GM12878 (cell line): ENCODE results near the gene GALR1. TPM values are rescaled to one million over a fixed set of nuclear protein-coding genes. Genes with fewer than 3 reads are reported as not detected.

Experiments
- CBX3 ChIP-seq: fragments of 200-600 bp; sonication (generic); IDR thresholded peaks from 2 replicates; pipeline ENCODE4 v1.6.1; 2016; ENCODE audit warnings: low read depth, borderline replicate concordance
- MTA3 ChIP-seq: IDR thresholded peaks from 2 replicates; pipeline ENCODE4 v1.6.1; 2012; ENCODE audit warnings: low read length, inconsistent platforms, borderline replicate concordance
- NFYA ChIP-seq: IDR thresholded peaks from 2 replicates; pipeline ENCODE4 v1.6.1; 2011; ENCODE audit warnings: low read depth, mild to moderate bottlenecking, low read length, improper control_type of control experiment, borderline replicate concordance
- NR2C2 ChIP-seq: IDR thresholded peaks from 2 replicates; pipeline ENCODE4 v1.6.1; 2011; ENCODE audit warnings: borderline replicate concordance, low read depth; ENCODE audit not compliant: control insufficient read depth, insufficient read length
- PAX8 ChIP-seq: fragments of 450-650 bp; IDR thresholded peaks from 2 replicates; pipeline ENCODE4 v1.6.1; 2017; ENCODE audit warnings: mild to moderate bottlenecking, moderate library complexity
- PML ChIP-seq: IDR thresholded peaks from 2 replicates; pipeline ENCODE4 v1.6.1; 2012; ENCODE audit warnings: low read length, inconsistent platforms
- PRDM15 ChIP-seq: fragments of 450-650 bp; formaldehyde crosslinking; IDR thresholded peaks from 2 replicates; pipeline ENCODE4 v1.4.0; 2020; ENCODE audit warnings: mild to moderate bottlenecking, moderate library complexity
- SKIL ChIP-seq: fragments of 450-650 bp; IDR thresholded peaks from 2 replicates; pipeline ENCODE4 v1.6.1; 2017; ENCODE audit warnings: mild to moderate bottlenecking, low read depth, inconsistent platforms; ENCODE audit not compliant: poor library complexity, severe bottlenecking
- USF1 ChIP-seq: IDR thresholded peaks from 2 replicates; pipeline ENCODE4 v1.6.1; 2011; ENCODE audit warnings: borderline replicate concordance, low read depth, mild to moderate bottlenecking, moderate library complexity, mixed read lengths, low read length; ENCODE audit not compliant: insufficient read depth; ENCODE audit errors: extremely low read length
- YY1 ChIP-seq: IDR thresholded peaks from 2 replicates; pipeline ENCODE4 v1.6.1; 2011; ENCODE audit warnings: low read depth, mild to moderate bottlenecking, low read length
- ZBED1 ChIP-seq: IDR thresholded peaks from 2 replicates; pipeline ENCODE4 v1.6.1; 2016; ENCODE audit warnings: borderline replicate concordance
- polyA plus RNA-seq, 11 experiments: library from polyadenylated mRNA; depleted of rRNA in 4 of 11; unstranded in 6 of 11; stranded (reverse) in 5 of 11; fragments of >200 nt; fragmentation: Nextera tagmentation in 4 of 11; fragmentation: Illumina TruSeq in 1 of 11; extraction: Ambion mirVana in 4 of 11; extraction: Trizol in 1 of 11; gene quantifications; 1 replicate in 1 of 11; 2 replicates in 10 of 11; pipeline versions ENCODE4 v1.2.1 to v1.2.3, GENCODE V29; 2011 to 2016; ENCODE audit warnings: inconsistent platforms in 2 of 11, missing spikeins in 2 of 11, low read depth in 1 of 11
- total RNA-seq, 4 experiments: library from RNA; depleted of rRNA in 3 of 4; stranded (reverse); fragments of >200 nt in 3 of 4; fragmentation: Illumina TruSeq in 1 of 4; extraction: Trizol in 1 of 4; gene quantifications; 2 replicates each; pipeline versions ENCODE4 v1.2.1 to v1.2.3, GENCODE V29; 2013 to 2021

GALR1 gene
- total and polyA plus RNA-seq, 10 of the 15 experiments (the other 5 are each of a cell fraction or from before 2014, with no cell fraction given): not detected

- TF ChIP-seq YY1 (no peak), PML (no peak), PRDM15 (no peak), ZBED1 (no peak), NR2C2 (no peak), NFYA (no peak), USF1 (no peak), PAX8 (no peak), MTA3 (no peak), SKIL (no peak), CBX3 (no peak)
Observed at GRCh38 chr18:77305676-77306075, 56.0 kb downstream of the GALR1 start (continued).
